Ovary (tissue), 9 donors: ENCODE results near the gene NAT14. TPM values are rescaled to one million over a fixed set of nuclear protein-coding genes. Genes with fewer than 3 reads are reported as not detected.

Source experiments
- DNase-seq, 5 donors: peaks; one replicate each; pipeline ENCODE4 v3.0.0-alpha.2; 2019 to 2020
- H3K27ac ChIP-seq, 2 donors: fragments of 200-600 bp; one replicate each; pipeline versions ENCODE4 v1.5.1 to v1.8.0; 2019 to 2022
- H3K27me3 ChIP-seq: fragments of 200-600 bp; one replicate; pipeline ENCODE4 v1.8.0; 2022
- H3K36me3 ChIP-seq: fragments of 200-600 bp; sonication (generic); one replicate; pipeline ENCODE4 v1.5.1; 2019
- H3K4me1 ChIP-seq: one replicate; pipeline ENCODE4 v1.8.1; 2013; ENCODE audit warnings: mild to moderate bottlenecking, moderate library complexity; ENCODE audit not compliant: insufficient read depth
- H3K4me3 ChIP-seq: fragments of 200-600 bp; sonication (generic); one replicate; pipeline ENCODE4 v1.5.1; 2017
- H3K9me3 ChIP-seq, 2 donors: fragments of 200-600 bp in 1 of 2; sonication (generic) in 1 of 2; one replicate each; pipeline versions ENCODE4 v1.5.1 to v1.8.1; 2013 to 2019; ENCODE audit warnings: mild to moderate bottlenecking in 1 of 2, moderate library complexity in 1 of 2
- EP300 ChIP-seq: sonication (generic); formaldehyde crosslinking; IDR thresholded peaks from one replicate; pipeline ENCODE4 v1.6.1; 2017; ENCODE audit warnings: antibody characterized with exemption
- POLR2A ChIP-seq: fragments of 450-650 bp; IDR thresholded peaks from one replicate; pipeline ENCODE4 v1.6.1; 2017; ENCODE audit warnings: antibody characterized with exemption, mild to moderate bottlenecking, moderate library complexity
- WGBS, 3 donors: extraction: QIAGEN DNeasy Blood & Tissue Kit in 1 of 3; methylation state at CpG; one replicate each; pipeline versions ENCODE4 v1.1.5 to v1.1.7; 2013 to 2017; 5-methylcytosine and 5-hydroxymethylcytosine counted together
- intact Hi-C, 4 donors: fragments of 100-400 bp; cut with DNase I; formaldehyde crosslinking; loops; one replicate each; pipeline versions ENCODE4 v1.11.0 to v1.15.1; 2022 to 2023
- polyA plus RNA-seq, 2 donors: library from polyadenylated mRNA; stranded (reverse); fragments of 200-250 nt in 1 of 2; fragments of 350-450 nt in 1 of 2; fragmentation: Illumina TruSeq in 1 of 2; extraction: RNeasy Lipid Tissue Mini Kit (QIAGEN cat#74804) in 1 of 2; gene quantifications; one replicate each; pipeline ENCODE4 v1.2.3, GENCODE V29; 2013 to 2014
- total RNA-seq, 7 donors: library from RNA; depleted of rRNA in 2 of 7; stranded (reverse); fragments of >200 nt in 2 of 7; fragmentation: NEBNext Ultra II Directional in 3 of 7; extraction: Animal tissue kit (Norgen Biotek cat#: 25700) in 3 of 7; gene quantifications; one replicate each; pipeline versions ENCODE4 v1.1.0 to v1.2.4, GENCODE V29; 2016 to 2023
- TF ChIP-seq, protein P1 (sequence below), 3 donors: fragments of 450-650 bp in 2 of 3; fragments of 200-600 bp in 1 of 3; IDR thresholded peaks; one replicate each; pipeline versions ENCODE4 v1.5.1 to v1.8.0; 2016 to 2022; ENCODE audit warnings: antibody characterized with exemption in 3 of 3, mild to moderate bottlenecking in 1 of 3
- donor health status: DM: no; HTN: no; CAD: no; lungs with moderate emphysema.
- donor health status: DM: no; HTN: no; CAD: no.
- donor health status: Bipolar disorder and iron deficiency.
- donor health status: DM: yes; HTN: yes; CAD: no.
- donor health status: DM: no; HTN: no; CAD: no.
- donor health status: DM: yes; HTN: yes; CAD: no.

NAT14 gene
- total and polyA plus RNA-seq, 9 donors: 3.2 to 40.4 (median 23.5) TPM

- Histone ChIP-seq H3K4me3 (no peak overlapping the region), H3K36me3 (no peaks in the 10 kb centered on the region), H3K9me3 (no peaks in the 10 kb centered on the region), H3K4me1 (peaks cover 31% of the 10 kb centered on the region), H3K27ac (peak overlapping the region; percentile 79 to 85), H3K27me3 (no peaks in the 10 kb centered on the region)
- DNase-seq: peak in 4 of 5 donors; percentile 33 to 62 (median 58)
- intact Hi-C loops: no loop called here
- 75 to 89% (median 81%) methylated on average over 9 to 21 of the region's 21 CpGs for WGBS, 3 donors
- TF ChIP-seq EP300 (no peak), POLR2A (no peak)
- TF ChIP-seq, protein P1, sequence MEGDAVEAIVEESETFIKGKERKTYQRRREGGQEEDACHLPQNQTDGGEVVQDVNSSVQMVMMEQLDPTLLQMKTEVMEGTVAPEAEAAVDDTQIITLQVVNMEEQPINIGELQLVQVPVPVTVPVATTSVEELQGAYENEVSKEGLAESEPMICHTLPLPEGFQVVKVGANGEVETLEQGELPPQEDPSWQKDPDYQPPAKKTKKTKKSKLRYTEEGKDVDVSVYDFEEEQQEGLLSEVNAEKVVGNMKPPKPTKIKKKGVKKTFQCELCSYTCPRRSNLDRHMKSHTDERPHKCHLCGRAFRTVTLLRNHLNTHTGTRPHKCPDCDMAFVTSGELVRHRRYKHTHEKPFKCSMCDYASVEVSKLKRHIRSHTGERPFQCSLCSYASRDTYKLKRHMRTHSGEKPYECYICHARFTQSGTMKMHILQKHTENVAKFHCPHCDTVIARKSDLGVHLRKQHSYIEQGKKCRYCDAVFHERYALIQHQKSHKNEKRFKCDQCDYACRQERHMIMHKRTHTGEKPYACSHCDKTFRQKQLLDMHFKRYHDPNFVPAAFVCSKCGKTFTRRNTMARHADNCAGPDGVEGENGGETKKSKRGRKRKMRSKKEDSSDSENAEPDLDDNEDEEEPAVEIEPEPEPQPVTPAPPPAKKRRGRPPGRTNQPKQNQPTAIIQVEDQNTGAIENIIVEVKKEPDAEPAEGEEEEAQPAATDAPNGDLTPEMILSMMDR (IDR thresholded peaks at IDR 0.05): no peak
These were observed 4.9 kb downstream of the NAT14 start for GRCh38 chr19:55489711-55490477.

GRCh38 chr19:55490478-55491432 is 5.8 kb downstream of the NAT14 start:
- no peaks in the 10 kb centered on the region for H3K27me3 ChIP-seq
- WGBS, 3 donors: 79 to 80% (median 80%) methylated on average over 51 to 52 of the region's 52 CpGs
- peak overlapping the region; percentile 45 to 56 for H3K27ac ChIP-seq
- H3K4me1 ChIP-seq: peaks cover 28% of the 10 kb centered on the region
- intact Hi-C loops: no loop called here
- peak in 4 of 5 donors; percentile 48 to 57 (median 51) for DNase-seq
- TF ChIP-seq EP300: no peak
- no peaks in the 10 kb centered on the region for H3K36me3 ChIP-seq
- no peaks in the 10 kb centered on the region for H3K9me3 ChIP-seq
- H3K4me3 ChIP-seq: no peak overlapping the region

DNA sequence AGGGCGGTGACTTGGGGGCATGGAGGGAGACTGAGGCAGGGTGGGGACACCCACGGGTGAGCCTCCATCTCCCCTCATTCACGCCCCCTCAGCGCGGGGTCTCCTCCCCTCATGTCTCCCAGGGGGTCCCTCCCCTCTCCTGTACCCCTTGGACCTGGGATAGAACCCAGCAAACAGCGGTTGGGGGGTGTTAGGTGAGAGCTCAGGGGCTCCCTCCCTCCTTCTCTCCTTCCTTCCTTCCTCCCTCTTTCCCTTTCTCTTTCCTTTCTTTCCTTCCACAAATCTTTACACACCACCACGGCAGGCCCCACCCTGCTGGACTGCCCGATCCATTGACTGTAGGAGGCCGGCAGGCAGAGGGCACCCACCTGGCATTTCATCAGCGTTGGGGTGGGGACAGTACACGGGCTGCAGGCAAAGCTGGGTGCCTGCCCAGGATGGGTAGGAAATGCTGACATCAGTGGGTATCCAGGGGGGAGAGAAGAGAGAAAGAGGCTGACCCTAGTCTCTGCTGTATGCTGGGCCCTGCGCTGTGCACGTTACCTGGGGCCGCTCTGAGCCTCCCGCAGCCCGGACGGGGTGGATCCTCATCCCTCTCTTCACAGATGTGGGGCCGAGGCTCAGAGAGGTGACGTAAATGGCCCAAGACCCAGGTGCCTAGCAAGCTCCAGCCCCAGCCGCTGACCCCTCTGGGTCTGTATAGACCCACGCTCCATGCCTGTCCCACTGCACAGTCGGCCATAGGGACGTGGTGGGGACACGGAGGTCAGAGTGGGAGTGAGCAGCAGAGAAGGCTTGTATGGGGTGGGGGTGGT is 6.8 kb downstream of the NAT14 start:
- TF ChIP-seq, protein P1 (IDR thresholded peaks at IDR 0.05): no peak
- TF ChIP-seq EP300 (no peak), POLR2A (no peak)
- Histone ChIP-seq H3K27ac (peak overlapping the region; percentile 45 to 56), H3K9me3 (no peaks in the 10 kb centered on the region), H3K27me3 (no peaks in the 10 kb centered on the region), H3K4me1 (peaks cover 19% of the 10 kb centered on the region), H3K36me3 (no peaks in the 10 kb centered on the region), H3K4me3 (no peak overlapping the region)
- intact Hi-C loops: no loop called here
- WGBS, 3 donors: 71 to 73% (median 71%) methylated on average over 23 to 24 of the region's 24 CpGs
- peak in 2 of 5 donors; percentile 37 to 44 for DNase-seq

GRCh38 chr19:55492362-55492944 is 7.5 kb downstream of the NAT14 start:
- TF ChIP-seq EP300 (no peak), POLR2A (no peak)
- TF ChIP-seq, protein P1 (IDR thresholded peaks at IDR 0.05): no peak
- Histone ChIP-seq H3K27ac (peak overlapping the region in 1 of 2 donors; percentile 89), H3K4me1 (peaks cover 14% of the 10 kb centered on the region), H3K27me3 (no peaks in the 10 kb centered on the region), H3K36me3 (no peaks in the 10 kb centered on the region), H3K9me3 (no peaks in the 10 kb centered on the region), H3K4me3 (no peak overlapping the region)
- peak in 1 of 5 donors; percentile 42 for DNase-seq
- WGBS, 3 donors: 50 to 63% (median 57%) methylated on average over 12 of the region's 12 CpGs
- intact Hi-C loops: no loop called here
